Anterior cingulate cortex (tissue), 58 donors: ENCODE results near the gene PRR5L.
"Not testable (repeated sequence)": the region's sequence is repeated elsewhere in the genome, so short reads cannot be mapped to it uniquely, and the experiment has no call there.

ENCODE experiments used
- DNase-seq, 58 donors: peaks; one replicate each; lab custom pipeline; 2025; lab: John Stamatoyannopoulos, UW

The PRR5L gene

DNA sequence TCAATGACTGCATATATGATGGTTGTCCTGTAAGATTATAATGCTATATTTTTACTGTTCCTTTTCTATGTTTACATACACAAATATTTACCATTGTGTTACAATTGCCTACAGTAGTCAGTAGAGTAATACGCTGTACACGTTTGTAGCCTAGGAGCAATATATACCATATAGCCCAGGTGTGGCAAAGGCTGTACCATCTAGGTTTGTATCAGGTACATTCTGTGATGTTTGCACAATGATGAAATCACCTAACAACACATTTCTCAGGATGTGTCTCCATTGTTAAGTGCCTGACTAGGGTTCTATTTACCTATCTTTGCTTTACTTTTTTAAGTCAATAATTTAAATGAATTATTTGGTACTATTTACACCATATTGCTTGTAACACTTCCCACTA is 21.9 kb downstream of the PRR5L start:
- DNase-seq = no peak

DNA sequence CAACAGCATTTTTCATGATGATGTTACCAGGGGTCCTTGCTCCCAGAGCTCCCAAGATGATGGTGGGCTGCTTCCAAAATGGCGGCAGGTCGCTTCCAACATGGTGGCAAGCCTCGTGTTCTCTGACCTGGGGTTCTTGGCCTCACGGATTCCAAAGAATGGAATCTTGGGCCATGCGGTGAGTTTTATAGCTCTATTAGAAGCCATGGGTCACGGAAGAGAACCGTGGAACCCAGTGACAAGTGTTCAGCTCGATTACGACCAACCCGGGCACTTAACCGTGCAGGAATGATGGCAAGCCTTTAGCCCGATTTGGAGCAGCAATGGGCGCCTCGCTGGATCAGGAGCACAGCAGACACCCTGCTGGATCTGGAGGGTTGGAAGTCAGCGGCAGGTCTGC is 28.9 kb downstream of the PRR5L start:
- not testable (repeated sequence) for DNase-seq

DNA sequence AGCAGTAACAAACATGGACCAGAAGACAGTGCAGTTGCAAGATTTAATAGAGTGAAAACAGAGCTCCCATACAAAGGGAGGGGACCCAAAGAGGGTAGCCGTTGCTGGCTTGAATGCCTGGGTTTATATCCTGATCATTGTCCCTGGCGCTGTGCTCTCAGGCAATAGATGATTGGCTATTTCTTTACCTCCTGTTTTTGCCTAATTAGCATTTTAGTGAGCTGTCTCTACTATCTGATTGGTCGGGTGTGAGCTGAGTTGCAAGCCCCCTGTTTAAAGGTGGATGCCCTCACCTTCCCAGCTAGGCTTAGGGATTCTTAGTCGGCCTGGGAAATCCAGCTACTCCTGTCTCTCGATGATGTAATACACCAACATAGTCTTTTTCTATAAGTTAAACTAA is 29.3 kb downstream of the PRR5L start:
- DNase-seq = not testable (repeated sequence)

DNA sequence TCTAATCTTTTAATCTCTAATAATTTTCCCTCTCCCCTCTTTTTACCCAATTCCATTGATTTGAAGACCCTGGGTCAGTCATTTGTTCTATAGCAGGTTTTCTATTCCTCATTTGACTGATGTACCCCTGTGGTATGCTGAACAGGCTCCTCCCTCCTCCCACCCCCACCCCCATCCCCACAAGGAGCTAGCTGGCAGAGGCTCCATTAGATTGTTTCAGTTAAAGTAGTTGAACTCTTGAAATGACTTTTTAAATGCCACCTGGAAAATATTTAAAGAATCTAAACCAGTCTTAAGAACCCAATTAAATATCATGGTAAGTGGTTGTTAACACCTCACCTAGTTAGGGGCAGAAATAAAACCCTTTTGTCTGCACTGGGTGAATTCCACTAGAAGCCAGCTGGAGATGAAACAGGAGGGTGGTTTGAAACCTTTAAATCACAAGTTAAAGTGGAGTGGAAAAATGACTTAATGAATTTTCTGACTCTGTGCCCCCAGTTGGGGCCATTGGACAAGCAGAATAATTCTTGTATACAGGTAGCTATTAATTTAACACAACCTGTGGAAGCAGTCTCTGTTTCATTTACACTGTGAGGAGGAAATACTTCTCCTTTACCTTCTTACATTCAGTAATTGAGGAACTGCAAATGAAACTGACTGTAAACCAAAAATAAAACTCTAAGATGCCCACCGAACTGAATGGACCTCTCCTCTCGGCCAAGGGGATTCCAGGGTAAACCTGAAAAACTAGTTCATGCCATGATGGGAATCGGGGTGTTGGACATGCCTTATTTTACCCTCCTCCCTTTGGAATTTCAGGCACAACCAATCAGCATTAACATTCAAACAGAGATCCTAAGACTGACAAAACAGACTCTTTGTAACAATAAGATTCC is 30.7 kb downstream of the PRR5L start:
- DNase-seq = no peak

DNA sequence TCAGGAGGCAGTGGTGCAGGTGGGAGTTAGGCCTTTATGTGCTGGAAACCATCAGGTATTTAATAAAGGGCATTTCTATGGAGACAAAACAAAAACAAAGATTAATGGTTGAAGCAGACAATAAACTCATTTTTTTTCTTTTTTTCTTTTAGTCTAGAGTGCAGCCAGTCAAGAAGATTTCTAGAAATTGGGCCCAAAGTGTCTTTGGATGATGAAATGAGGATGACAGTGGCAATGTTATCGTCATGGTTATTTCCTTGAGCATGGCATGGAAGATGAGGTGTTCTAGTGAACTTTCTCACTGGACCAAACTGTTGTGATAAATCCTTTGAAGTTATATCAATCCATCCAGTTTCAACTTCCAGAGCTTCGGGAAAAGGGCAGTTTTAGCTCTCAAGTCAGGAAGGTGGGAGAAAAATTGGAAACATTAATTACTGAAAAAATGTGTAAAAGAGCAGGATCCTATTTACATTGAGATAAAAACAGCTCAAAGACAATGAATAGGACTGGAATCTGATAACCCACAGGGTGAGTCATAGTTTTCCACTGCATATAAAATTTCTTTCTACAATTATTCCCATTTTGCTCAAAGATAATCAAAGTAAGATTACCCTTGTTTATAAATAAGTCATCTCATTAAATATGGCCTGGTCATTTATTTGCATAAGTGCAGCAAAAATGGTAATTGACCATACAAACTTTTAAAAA is 33.0 kb downstream of the PRR5L start:
- DNase-seq = no peak

DNA sequence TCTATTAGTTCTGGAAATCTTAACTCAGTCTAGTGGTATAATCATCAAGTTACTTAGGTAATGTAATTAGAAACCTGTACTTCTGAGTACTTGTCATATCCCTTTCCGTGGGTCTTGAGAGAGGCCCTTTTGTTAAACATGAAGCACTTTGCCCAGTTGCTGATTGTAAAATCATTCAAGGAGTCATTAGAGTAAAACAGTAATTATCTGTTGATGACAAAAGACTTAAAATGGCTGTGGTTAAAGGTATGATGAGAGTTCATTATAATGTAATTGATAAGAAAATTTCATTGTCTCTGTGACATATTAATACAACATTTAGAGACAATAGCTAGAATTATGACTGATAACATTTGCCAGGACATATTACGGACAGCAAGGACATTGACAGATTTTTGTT is 34.3 kb downstream of the PRR5L start:
- no peak for DNase-seq

DNA sequence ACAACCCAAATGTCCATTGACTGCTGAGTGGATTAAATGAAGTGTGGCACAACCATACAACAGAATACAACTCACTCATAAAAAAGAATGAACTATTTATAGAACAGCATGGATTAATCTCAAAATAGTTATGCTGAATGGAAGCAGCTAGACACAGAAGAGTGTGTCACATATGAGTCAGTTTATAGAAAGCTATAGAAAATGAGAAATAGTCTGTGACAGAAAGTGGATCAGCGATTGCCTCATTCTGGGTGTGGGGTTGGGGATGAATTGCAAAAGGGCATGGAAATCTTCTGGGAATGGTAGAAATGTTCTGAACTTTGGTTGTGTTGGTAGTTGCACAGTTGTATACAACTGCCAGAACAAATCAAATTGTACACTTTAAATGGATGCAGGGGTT is 37.4 kb downstream of the PRR5L start:
- no peak for DNase-seq

DNA sequence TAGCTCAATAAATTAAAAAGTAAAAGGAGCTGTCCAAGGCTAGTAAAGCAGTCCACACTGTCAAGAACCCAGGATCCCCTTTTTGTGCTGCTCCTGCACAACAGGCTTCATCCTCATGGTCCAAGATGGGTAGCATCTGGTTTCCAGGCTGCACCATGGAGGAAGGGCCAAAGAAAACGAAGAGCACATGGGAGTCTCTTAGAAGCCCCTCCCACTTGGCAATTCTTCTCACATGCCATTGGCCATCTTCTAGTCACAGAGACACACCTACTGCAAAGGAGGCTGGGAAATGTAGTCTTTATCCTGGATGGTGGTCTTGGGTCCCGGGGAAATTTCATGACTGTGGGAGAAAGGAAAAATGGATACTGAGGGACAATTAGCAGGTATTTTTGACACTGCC is 37.8 kb downstream of the PRR5L start:
- DNase-seq = no peak

DNA sequence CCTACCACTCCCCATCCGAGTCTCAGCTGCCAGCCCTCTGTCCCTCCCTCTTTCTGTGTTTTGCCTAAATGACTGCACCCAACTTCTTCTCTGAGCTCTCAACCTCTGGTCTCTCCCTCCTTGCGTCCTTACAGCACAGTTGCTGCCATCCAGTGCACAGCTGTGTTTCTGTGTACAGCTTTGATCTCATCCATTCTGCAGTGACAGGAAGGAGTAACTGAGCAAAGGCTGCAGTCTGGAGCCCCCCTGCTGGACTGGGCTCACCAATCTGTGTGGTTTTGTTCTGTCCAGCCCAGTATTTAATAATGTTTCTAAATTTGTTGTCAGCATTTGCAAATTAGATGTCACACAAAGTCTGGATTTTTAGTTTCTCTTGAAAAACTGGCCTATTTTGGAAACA is 43.8 kb downstream of the PRR5L start:
- peak in 4 of 58 donors; percentile 11 to 31 (median 22) for DNase-seq

DNA sequence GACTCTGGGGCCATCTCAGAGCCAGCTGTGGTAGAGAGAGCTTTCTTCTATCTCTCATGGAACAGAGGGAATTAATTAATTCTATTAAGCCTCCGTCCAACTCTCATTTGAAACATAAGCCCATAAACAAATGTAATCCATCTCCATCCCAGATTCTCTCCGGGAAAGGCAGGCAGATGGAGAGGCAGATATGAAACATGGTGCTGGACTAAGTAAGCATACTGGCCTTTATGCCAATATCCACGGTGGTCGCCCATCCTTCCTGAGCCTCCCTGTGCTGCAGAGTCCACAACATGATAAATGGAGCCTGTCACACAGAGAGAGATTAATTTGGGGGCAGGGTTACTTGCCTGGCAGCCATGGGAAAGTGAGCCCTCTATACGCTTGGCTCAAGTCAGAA is 44.8 kb downstream of the PRR5L start:
- no peak for DNase-seq

DNA sequence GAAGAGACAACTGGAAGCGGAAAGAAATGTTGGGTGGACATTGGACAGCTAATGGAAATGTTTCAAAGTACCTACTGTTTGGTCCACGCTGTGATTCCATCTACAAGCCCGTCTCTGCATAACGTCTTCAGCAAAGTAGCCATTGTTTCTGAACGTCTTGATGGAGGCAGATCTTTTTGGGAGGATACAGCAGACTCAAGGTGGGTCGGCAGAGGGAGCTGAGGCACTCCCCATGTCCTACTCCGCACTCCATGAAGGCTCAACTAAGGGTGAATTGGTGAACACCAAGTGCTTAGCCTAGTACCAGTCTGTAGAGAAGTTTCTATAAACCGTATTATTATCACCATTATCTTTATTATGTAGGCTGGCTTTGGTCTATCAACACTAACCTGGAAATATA is 45.8 kb downstream of the PRR5L start:
- no peak for DNase-seq

DNA sequence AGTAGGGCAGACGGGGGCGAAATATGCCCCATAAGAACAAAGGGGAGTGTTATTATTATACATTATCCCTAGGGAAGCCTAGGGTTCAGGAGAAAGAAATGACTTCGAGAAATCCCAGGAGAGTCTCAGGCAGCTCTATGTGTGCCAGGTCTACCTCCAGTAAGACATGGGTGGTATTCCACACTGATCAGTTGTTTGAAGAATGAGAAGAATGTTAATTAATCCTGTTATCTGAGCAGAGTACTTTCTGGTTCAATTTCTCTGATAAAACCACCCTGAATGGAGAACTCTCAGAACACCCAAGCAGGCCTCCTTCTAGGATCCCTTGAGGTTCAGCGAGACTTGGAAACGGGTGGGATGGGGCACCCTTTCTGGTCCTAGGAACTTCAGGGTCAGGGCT is 46.2 kb downstream of the PRR5L start:
- DNase-seq = no peak

DNA sequence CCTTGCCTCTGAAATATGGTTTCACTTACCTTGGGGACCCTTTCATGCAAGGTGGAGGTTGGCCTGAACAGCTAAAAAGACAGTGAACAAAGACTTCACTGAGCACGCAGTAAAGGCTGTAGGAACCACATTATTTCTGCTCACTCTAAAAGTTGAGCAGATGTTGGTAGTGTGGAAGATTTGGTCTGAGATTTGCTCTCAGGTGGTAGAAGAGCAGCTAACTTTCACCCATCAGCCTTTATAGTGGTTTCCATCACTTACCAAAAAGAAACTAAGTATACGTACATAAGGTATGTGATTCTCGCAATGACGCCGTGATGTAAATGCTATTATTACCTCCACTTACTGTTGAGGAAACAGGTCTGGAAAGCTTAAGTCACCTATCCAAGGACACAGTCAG is 47.3 kb downstream of the PRR5L start:
- DNase-seq = no peak

DNA sequence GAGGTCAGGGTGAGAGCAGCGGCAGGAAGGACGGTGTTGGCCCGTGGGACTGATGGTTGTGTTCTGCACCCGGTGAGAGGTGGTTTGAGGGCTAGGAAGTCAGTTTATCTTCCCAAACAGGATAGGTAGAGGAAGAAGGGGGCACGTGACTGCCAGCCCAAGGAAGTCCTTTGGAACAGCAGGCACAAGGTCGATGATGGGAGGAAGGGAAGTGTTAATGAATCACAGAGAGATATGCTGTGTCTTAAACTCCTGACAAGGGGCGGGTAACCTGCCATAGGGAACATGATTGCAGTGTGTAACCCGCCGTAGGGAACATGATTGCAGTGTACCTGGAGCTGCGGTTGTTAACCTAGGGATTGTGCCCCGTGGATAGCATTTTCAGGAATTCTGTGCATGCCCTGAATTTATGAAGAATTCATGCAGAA is 49.0 kb downstream of the PRR5L start:
- no peak for DNase-seq

DNA sequence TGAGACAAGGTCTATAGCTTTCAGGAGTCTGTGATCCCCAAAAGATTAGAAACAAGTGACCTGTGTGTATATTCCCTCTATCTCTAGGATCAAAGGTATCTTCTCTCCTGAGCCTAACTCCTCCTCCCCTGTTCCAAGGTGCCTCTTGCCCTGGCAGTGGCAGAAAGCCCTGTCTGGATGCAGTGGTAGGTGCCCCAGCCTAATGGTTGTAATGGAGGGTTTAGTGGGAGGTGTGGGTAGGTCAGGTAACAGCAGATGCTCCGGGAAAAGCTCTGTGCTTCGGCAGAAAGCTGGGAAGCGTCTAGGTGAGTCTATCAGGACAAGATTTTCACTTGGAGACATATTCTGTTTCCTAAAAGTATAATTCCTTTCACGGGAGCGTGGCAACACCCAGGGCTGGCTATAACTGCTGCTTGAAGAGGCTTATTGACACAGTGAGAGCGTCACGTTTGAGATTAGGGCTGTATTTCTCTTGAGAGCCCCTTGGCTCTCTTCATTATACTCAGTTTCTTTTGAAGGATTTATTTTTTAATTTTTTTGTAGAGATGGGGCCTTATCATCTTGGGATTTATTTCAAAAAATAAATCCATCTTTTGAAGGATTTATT is 49.5 kb downstream of the PRR5L start:
- DNase-seq = no peak

DNA sequence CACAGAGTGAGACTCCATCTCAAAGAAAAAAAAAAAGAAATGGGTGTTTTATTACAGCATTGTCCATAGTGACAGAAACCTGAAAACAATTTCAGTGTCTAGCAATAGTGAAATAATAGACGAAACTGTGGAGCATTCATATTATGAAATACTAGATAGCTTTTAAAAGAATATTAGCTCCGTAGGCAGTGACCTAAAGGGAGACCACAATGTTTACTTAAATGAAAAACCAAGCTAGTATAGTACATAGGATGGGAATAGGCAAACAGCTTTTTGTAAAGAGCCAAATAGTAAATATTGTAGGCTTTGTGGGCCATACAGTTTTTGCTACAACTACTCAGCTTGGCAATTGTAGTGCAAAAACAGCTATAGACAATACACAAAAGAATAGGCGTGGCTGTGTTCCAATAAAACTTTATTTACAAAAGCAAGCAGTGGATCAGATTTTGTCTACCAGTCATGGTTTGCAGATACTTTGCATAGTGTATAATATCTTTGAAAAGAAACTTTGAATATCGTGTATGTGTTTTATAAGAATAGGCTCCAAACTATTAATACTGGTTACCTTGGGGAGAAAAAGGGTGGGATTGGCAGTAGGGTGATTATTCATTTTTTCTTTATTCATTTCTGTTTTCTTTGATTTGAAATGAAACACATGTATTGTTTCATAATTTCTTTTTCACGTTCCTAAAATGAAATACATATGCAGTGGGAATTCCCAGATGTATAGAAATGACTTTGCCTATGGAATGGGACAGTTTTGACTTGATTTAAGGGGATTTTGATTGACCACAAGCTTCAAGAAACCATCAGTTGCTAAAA is 50.7 kb downstream of the PRR5L start:
- DNase-seq = no peak

DNA sequence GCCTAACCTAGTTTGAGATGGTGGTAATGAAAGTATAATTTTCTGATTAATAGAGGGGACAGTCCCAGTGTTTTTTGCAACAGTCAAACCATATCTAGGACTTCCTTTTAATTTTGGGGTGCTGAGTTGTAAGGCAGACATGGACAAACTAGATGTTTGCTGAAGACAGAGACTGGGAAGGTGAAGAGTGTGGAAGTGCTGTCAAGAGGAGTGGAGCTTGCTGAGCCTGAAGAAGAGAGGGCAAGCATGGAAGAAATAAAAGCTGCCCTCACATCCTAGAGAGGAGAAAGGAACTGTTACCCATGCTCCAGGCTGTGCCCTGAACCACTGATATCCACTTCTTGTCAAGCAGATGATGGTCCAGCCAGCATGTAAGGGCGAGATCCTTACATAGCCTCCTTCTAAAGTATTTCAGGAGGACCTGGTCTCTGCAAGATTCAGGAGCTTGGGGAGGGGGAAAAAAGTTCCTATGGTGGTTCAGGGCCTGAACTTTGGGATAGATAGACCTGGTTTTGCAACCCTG is 51.4 kb downstream of the PRR5L start:
- DNase-seq = no peak

DNA sequence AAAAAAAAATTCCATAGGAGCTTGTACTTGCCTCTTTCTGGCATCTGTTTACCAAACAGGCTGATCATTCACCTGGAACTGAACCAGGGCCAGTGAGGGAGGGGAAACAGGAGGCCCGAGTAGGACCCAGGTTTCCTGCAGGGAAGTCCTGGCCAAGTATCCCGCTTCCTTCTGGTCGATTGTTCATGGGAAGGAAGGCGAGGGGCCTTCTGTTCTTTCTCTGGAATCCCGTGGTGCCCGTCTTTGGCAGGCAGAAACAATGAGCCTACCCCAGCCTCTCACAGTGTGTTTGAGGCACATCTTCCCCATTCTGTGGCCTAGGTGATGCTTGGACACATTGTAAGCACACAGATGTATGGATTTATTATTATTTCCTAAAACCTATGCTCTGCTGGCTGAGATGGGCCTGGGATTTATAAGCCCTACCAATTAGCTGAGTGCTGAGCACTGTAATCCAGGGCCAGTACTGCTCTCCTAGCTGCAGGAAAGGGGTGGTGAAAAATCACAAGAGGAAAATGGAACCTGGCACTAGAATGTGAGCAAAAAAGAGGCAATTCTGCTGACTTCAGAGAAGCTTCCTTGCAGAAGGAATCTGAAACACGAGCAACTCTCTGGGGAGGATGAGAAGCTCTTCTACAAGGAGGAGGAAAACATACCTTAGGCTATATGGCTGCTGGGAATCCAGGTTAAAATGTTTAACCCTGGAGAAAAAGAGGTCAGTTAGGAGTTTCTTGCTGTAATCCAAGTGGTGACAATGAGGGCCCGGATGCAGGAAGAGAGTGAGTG is 53.5 kb downstream of the PRR5L start:
- no peak for DNase-seq

DNA sequence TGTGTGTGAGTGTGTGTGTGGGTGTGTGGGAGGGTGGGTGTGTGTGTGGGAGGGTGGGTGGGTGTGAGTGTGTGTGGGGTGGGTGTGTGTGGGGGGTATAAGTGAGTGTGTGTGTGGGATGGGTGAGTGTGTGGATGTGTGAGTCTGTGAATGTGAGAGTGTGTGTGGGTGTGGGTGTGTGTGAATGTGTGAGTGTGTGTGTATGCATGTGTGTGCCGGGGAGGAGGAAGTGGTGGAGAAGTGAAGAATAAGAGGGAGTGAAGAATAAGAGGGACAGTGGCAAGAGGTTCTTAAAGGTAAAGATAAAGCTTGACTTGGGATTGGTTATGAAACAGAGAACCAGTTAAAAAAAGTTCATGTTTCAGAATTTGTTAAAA is 54.0 kb downstream of the PRR5L start:
- no peak for DNase-seq

DNA sequence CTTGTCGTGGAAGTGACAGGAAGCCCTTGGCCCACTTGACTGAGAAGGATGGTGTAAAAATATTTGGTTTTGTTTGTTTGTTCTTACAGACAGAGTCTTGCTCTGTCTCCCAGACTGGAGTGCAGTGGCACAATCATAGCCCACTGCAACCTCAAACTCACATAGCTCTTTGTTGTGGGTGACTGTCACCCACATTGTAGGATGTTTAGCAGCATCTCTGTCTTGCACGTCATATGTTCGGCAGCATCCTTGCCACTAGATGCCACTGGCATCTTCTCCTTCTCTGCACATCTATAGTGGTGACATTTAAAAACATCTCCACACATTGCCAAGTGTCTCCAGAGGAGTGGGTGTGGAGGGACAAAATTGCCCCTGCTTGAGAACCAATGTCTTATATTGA is 56.8 kb downstream of the PRR5L start:
- peak in 1 of 58 donors; percentile 18 for DNase-seq
